Daoy (cell line): ENCODE measurements around the gene CCNDBP1. TPM values are rescaled to one million over a fixed set of nuclear protein-coding genes. Genes with fewer than 3 reads are reported as not detected.
"Not testable (repeated sequence)": the region's sequence is repeated elsewhere in the genome, so short reads cannot be mapped to it uniquely, and the experiment has no call there.

Source experiments
- DNase-seq: peaks from one replicate; pipeline ENCODE4 v3.0.0-alpha.2; 2015; ENCODE audit warnings: low read depth
- total RNA-seq: library from RNA; depleted of rRNA; stranded (reverse); fragments of >200 nt; shearing (Covaris generic); gene quantifications from 2 replicates; pipeline ENCODE4 v1.2.3, GENCODE V29; 2014

CCNDBP1 gene
- total RNA-seq, 1 experiment from 2014 or later = 38.5 TPM

DNA sequence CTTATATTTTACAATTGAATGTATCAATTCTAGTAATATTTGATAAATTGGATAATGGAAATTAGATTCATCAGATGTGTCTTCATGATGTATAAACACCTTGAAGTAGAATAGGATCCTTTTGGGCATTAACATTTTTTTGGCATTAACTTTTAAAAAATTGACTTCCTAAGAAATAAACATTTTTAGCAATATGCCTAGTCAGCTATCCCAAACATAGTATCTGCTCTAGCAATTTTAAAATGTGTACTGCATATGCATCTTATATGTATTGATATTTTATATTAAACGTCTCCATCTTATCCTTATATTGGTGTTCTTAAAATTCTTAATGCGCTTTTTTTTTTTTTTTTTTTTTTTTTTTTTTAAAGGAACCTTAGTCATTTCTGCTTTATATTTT is 8.5 kb downstream of the CCNDBP1 start:
- DNase-seq = no peak

DNA sequence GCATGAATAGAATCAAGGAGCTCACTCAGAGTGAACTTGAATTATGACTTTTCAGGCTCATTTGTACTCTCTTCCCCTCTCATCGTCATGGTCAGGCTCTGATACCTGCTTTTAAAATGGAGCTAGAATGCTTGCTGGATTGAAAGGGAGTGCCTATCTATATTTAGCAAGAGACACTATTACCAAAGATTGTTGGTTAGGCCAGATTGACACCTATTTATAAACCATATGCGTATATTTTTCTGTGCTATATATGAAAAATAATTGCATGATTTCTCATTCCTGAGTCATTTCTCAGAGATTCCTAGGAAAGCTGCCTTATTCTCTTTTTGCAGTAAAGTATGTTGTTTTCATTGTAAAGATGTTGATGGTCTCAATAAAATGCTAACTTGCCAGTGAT is 9.6 kb downstream of the CCNDBP1 start:
- DNase-seq = no peak

DNA sequence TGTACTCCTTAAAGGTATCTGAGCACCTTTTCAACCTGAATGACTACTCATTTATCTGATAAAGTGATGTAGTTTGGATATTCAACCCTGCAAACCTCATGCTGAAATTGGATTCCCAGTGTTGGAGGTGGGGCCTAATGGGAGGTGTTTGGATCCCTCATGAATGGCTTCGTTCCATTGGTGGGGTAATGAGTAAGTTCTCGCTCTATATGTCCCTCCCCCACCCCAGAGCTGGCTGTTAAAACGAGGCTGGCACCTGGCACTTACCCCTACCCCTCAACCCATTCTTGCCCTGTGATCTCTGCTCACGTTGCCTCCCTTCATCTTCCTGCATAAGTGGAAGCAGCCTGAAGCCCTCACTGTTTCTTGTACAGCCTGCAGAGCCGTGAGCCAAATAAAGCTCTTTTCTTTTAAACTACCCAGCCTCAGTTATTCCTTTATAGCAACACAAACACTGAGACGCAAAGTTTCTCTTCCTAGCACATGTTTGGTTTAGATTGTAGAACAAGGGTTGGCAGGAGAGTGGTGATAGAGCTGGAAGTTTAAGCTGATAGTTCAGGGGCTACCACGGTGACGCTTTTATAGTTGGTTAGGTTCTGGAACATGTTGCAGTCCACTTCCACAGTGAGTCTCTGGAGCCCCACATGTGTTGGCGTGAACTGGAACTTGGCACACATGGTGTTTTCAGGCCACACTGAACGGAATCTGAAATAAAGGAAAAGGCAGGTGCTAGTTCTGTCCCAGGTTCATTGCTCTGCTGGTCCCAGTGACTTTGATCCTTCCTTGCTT is 11.8 kb downstream of the CCNDBP1 start:
- no peak for DNase-seq

DNA sequence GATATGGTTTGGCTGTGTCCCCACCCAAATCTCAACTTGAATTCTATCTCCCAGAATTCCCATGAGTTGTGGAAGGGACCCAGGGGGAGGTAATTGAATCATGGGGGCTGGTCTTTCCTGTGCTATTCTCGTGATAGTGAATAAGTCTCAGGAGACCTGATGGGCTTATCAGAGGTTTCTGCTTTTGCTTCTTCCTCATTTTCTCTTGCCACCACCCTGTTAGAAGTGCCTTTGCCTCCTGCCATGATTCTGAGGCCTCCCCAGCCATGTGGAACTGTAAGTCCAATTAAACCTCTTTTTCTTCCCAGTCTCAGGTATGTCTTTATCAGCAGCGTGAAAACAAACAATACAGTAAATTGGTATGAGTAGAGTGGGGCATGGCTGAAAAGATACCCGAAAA is 12.6 kb downstream of the CCNDBP1 start:
- not testable (repeated sequence) for DNase-seq

DNA sequence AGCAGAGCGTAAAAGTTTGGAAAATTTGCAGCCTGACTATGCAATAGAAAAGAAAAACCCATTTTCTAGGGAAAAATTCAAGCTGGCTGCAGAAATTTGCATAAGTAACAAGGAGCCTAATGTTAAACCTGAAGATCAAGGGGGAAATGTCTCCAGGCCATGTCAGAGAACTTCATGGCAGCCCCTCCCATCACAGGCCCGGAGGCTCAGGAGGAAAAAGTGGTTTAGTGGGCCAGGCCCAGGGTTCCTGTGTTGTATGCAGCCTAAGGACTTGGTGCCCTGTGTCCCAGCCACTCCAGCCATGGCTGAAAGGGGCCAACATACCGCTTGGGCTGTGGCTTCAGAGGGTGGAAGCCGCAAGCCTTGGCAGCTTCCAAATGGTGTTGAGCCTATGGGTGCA is 13.4 kb downstream of the CCNDBP1 start:
- DNase-seq = not testable (repeated sequence)

DNA sequence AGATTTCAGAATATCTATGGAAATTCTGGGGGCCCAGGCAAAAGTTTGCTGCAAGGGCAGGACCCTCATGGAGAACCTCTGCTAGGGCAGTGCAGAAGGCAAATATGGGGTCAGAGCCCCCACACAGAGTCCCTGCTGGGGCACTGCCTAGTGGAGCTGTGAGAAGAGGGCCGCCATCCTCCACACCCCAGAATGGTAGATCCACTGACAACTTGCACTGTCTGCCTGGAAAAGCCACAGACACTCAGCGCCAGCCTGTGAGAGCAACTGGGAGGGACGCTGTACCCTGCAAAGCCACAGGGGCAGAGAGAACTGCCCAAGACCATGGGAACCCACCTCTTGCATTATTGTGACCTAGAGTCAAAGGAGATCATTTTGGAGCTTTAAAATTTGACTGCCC is 13.8 kb downstream of the CCNDBP1 start:
- no peak for DNase-seq

DNA sequence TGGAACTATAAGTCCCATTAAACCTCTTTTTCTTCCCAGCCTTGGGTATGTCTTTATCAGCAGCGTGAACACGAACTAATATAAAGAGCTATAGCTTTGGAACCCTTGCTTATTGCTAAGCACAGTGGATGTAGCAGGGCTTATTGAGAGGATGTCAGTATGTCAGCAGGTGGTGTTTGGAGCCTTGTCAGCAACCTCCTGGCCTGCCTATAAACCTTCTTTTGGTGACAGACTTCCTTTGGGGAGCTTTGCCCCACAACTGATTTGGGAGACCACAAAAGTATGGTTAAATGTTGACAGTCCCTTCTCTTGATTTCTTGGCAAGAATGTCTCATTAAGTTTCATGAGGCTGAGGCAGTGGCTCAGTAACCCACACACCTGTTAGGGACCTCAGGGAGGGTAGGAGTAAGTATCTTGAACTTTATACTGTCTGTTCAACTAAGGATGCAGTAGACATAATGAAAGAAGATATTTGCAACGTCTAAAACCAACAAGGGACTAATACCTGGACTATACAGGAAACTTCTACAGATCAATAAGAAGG is 14.8 kb downstream of the CCNDBP1 start:
- DNase-seq = no peak

DNA sequence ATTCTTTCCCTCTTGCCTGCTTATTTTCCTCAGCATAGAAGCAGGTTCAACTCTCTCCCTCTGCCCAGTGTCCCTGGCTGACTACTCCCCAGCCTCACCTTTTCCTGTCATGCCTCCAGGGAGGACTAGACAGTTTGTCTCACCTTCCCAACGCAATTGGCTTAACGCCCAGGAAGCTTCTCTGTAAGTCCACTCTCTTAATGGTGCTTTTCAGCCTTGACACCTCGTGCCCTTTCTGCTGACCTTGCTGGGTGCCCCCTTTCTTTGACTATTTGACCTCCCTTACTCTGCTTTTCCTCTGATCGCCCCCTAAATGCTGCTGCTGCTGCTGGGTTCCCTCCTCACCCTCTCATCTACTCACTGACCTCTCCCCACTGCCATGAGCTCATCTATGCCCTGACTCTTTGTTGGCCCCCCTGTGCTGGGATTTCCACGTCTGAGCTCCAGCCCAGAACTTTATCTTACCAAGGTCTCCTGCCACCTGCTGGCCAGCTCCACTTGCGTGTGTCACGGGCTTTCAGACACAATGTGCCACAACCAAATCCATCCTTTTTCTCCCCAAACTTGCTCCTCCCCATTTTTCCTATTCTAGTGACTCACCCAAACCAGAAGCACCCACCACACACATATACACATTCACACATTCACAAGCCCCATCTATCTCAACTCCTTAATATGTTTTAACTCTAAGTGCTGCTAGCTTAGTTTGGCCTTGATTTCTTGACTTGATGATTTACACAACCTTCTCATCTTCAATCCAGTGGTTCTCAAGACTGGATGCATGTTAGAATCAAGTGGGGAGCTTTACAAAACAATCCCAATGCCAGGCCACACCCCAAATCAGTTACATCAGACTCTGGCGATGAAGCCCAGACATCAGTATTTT is 19.1 kb downstream of the CCNDBP1 start:
- peak; percentile 62 for DNase-seq

DNA sequence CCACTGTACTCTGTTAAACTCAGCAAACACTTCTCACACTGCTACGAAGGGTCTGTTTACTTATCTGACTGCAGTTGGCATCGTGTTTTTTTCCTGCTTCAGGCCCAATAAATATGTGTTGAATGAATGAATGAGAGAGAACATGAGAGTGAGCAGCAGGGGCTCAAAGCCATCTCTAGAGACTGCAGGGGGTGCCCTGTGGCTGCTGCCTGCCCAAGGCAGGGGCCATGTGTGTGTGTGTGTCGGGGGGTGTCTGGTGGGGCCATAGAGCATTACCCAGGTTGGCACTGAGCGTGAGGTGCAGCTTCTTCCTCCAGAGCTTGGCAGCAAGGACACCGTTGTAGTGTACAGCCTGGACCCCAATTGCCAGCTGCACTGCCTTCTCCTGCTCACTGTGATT is 20.9 kb downstream of the CCNDBP1 start:
- no peak for DNase-seq

DNA sequence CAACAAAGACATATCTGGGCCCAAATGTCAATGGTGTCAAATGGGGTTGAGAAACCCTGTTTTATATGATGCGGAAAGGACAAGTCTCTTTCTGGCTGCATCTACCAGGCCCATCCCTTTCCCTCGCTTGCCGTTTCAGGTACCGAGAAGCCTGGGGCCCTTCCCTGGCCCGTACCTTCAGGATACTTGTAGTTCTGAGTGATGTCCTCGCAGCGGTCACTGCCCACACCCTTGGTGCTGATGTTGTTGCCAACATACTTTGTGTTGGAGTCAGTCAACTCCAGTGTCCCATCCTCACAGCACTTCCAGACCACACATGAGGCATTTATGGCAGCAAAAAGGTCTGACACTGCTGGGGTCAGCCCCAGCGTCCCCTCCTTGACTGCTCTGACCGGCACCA is 21.8 kb downstream of the CCNDBP1 start:
- no peak for DNase-seq

DNA sequence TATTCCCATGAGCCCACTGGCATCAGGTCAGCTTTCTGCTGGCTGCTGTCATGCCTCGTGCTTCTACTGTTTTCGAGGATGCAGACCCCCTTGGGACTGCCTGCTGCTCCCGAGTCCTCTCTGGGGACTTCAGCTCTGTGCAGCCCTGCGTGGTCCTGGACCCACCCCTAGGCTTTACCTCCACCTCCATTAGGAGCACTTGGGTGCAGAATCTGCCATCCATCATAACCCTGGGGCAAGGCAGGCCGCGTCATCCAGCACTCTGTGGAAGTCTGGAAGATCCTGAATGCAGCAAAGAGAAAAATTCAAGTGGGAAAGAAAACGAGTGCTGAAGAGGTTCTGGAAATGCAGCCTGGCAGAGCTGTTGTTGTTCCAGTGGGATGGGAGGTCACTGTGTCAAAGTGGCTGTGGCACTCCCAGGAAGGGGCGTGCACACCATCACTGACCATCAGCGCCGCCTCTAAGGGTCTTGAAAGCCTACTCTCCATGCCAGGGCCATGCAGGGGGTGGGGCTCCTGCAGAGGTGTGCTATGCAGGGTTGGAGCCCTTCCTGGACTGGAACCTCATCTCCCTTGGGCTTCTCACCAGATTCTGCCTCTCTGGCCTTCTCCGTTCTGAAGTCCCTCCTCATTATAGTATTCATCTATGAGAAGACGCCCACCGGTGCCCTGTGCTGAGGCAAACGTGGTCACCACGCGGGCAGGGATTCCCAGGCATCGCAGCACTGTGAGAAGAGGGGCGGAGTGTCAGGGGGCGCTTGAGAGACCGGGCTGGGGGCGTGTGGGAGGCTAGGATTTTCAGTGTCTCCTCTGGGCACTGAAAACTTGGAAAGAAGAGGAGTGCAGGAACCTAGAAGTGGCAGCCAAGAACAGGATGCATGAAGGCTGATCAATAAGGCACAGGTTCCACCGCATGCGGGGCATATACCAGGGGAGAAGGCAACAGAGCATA is 23.1 kb downstream of the CCNDBP1 start:
- DNase-seq = no peak

DNA sequence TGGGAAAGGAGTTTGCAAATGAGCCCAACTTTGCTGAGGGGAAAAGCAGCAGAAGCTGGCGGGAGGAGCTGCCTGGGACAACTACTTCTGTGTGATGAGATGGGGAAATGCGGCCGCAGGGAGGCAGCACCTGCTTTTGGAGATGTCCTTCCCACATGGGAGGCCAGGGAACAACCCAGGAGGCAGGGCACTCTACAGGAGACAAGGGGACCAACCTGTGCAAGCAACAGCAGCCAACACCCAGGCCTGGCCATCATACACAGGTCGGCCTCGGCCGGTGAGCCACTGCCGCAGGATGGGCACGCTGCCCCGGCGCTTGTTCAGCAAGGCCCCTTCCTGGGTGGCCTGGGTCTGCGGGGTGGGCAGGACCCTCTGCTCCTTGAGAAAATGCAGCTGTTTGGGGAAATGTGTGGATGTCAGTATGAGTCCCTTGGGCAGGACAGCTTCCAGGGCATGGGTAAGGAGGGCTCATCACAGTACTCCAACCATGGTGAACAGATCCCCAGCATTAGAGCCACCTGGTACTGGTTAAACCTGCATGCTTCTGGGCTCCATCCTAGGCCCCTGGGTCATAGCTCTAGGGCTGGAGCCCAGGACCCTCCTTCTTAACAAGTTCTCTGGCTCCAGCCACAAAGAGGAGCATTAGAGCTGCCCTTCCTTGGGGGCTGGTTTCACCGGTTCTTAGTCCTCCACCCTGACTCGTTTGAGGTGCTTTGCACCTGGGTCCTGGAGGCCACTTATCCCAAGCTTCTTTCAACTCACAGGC is 24.0 kb downstream of the CCNDBP1 start:
- peak; percentile 46 for DNase-seq

DNA sequence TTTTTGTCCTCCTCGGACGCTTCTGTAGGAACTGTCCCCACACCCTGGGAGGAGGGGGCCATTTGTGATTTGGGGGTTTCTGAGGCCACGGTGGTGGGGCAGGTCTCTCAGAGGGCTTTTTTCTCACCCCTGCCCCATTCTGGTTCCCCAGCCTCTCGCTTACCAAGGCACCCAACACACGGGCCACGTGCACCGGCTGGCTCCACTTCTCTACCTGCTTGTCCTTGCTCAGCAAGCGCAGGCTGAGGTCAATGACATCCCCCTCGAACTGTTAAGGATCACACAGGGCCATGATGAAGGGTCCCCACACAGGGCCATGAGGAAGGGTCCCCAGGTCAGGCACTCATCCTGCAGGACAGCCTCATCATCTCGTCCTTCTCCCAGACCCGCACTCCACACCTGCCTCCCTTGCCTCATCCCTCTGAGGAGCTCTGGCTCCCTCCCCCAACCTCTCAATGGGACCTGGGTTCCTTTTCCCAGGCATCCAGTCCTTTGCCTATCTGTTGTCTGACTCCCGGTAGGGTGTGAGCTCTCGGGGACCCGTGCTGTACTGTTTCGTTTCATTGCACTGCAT is 25.1 kb downstream of the CCNDBP1 start:
- DNase-seq = no peak

DNA sequence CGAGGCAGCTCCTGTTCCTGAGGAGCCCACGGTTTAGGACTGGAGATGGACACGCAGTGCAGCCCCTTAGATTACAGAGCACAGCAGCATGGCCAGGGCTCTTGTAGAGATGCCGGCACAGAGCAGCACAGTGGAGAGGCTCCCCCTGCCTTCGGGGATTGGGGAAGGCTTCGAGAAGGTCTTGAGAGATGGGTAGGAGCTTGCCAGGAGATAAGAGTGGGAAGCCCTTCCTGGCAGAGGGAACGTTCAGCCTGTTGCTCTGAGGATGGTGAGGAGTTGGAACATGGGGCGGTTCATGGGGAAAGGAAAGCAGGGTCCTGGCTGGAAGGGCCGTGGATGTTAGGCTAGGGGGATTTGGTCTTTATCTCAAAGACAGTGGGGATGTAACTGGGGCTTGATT is 25.6 kb downstream of the CCNDBP1 start:
- DNase-seq = no peak

DNA sequence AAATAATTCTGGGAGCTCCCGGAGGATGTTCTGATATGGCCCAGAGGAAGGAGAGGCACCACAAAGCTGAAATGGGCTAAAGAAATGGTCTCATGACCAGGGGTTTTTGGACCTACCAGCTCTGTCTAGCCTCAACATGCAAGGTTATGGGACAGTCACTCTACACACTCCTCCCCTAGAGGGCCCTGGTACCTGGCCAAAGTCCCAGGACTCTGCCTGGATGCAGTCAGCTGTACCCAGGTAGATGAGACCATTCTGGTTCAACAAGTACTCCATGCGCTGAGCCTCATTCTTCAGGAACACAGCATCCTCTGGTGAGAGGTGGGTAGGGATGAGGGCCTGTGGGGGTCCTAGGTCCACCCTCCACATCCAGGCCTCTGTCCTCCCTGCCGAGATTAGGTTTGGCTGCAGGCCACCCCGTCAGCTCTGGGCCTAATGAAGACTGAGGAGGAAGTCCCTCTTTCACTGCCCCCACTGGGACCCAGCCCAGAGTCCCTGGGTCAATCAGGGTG is 26.1 kb downstream of the CCNDBP1 start:
- no peak for DNase-seq

DNA sequence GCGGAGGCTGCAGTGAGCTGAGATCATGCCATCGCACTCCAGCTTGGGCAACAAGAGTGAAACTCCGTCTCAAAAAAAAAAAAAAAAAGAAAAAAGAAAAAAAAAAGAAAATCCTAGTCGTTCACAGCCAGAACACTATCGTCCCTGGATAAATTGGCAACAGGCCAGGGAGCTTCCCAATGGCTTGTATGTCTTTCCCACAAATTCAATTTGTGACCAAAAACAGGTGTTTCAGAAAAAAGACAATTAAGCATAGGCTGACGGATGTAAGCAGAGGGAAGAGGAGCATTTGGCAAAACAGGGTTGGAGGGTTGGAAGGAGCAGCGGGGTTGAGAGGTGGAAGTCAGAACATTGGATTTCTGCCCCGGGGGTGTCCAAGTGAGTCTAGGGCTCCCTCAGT is 27.1 kb downstream of the CCNDBP1 start:
- no peak for DNase-seq

DNA sequence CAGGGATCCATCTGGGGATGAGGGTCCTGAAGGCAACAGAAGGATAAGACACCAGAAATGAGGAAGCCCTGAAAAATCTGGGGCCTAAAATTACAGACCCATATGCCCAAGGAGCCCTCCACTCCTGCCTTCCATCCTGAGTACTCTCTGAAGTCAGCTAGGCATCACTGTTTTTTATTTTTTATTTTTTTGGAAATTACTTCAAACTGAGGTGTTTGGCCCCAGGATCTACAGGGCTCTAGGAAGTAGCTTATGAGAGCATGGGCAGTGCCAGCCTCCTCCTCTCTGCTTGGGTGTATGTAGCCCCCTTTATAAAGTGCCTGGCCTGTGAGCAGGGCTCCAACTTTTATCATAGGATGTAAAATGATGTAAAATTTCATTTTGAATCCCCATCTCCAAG is 27.7 kb downstream of the CCNDBP1 start:
- DNase-seq = no peak

DNA sequence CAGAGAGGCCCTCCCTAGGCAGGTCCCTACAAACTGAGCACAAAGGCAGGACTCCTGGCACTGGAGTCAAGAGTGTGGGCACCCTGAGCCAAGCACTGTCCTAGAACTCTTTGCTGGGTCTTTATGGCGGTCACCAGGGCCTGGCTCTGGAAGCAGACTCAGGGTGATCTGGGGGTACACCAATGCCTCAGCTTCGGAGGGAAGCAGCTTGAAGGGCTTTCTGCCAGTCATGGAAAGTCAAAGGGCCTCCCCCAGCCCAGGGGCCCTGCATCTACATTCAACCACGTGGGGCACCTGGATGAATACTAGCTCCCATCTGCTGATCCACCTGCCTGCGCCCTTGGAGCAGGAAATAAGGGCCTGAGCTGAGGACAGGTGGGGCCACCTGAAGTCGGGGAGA is 28.3 kb downstream of the CCNDBP1 start:
- no peak for DNase-seq

DNA sequence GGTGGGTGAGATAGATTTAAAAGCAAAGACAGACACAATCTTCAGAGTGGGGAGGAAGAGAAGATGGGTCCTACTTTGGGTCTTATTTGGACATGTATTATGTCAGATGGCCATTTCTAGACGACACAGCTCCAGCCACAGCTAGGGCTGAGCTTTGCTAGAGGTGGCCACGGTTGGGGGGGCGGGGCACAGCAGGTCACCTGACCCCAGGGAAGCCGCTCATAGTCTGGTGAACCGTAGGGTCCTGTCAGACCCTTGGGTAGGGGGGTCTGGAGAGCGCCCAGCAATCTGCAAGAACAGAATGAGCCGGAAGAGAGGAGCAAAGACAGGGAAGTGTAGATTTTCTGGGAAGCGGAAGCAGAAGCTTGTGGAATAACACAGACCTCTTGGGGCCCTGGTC is 29.0 kb downstream of the CCNDBP1 start:
- DNase-seq = no peak

DNA sequence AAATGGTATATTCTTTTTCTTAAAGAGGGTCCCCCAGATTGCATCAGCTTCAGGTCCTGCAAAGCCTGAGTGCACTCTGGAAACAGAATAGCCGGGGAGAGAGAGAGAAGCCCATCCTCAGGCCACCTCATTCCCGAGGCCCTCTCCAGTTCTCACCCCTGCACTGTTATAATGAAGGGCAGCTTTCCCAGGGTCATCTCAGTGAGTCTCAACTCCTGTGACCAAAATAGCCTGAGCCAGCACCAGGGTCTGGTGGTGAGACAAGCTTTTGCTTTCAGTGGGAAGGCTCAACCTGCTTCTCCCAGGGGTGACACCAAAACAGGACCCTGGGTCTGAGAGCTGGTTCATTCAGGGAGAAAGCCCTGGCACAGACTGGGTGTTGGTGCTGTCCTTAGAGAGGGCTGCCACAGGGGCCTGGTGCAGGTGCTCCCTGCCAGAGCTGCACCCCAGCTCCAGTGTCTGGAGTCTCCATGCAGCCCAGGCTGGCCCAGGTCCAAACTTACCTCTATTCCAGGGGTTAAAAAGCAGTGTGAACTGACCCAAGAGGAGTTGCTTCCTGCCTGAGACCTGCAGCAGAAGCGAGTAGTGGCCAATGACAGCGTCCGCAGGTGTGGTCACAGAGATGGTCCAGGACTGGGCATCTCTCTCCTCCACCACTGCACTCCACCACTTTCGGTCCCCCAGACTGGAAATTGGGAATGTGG is 29.5 kb downstream of the CCNDBP1 start:
- no peak for DNase-seq
